Endothelial cell of umbilical vein (primary cell): ENCODE results near the gene BEX2.

ENCODE experiments used
- EZH2 ChIP-seq: IDR thresholded peaks from 2 replicates; pipeline ENCODE4 v1.6.1; 2012; ENCODE audit warnings: borderline replicate concordance, low read depth, mild to moderate bottlenecking, moderate library complexity, low read length, inconsistent platforms; ENCODE audit not compliant: severe bottlenecking
- TF ChIP-seq, protein P1 (sequence below), 2 donors: IDR thresholded peaks; 1 replicate in 1 of 2; 2 replicates in 1 of 2; pipeline ENCODE4 v1.5.1; 2011; ENCODE audit warnings: low read length in 2 of 2, mild to moderate bottlenecking in 2 of 2, moderate library complexity in 2 of 2, control low read depth in 1 of 2, inconsistent platforms in 1 of 2, low read depth in 1 of 2; ENCODE audit not compliant: insufficient read depth in 1 of 2; ENCODE audit errors: extremely low read depth in 1 of 2

- TF ChIP-seq, protein P1, sequence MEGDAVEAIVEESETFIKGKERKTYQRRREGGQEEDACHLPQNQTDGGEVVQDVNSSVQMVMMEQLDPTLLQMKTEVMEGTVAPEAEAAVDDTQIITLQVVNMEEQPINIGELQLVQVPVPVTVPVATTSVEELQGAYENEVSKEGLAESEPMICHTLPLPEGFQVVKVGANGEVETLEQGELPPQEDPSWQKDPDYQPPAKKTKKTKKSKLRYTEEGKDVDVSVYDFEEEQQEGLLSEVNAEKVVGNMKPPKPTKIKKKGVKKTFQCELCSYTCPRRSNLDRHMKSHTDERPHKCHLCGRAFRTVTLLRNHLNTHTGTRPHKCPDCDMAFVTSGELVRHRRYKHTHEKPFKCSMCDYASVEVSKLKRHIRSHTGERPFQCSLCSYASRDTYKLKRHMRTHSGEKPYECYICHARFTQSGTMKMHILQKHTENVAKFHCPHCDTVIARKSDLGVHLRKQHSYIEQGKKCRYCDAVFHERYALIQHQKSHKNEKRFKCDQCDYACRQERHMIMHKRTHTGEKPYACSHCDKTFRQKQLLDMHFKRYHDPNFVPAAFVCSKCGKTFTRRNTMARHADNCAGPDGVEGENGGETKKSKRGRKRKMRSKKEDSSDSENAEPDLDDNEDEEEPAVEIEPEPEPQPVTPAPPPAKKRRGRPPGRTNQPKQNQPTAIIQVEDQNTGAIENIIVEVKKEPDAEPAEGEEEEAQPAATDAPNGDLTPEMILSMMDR (IDR thresholded peaks at IDR 0.05; ENCODE audit: extremely low read depth in 1 of 2, insufficient read depth in 1 of 2, low read depth in 1 of 2, low read length in 2 of 2), result no peak
- TF ChIP-seq EZH2, result no peak
Measured at GRCh38 chrX:103309860-103310554, 783 bp downstream of the BEX2 start.
